ENCODE data around the gene SALL1. TPM values are rescaled to one million over a fixed set of nuclear protein-coding genes. Genes with fewer than 3 reads are reported as not detected.

SALL1 gene
- total RNA-seq, 4 donors from 2014 or later: 0.08 TPM; not detected in 2

DNA sequence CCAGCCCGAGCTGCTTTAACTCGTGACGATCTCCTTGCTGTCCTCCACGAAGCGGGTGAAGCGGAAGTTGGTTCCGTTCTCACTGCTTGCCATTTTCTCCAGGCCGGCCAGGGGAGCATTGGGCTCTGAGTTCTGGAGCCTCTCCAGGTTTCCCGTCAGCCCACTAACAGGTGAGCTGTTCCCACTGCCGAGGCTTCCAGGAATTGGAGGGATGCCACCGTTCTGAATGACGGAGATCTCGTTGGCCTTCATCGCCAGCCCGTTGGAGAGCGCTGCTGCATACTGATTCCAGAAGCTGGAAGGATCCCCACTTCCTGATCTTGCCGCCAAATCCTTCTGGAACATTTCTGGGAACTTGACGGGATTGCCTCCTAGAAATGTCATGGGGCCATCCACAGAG, 14.0 kb downstream of the SALL1 start:
- no peaks in the 10 kb centered on the region for H3K9me3 ChIP-seq
- H3K27me3 ChIP-seq: peaks cover 78% of the 10 kb centered on the region
- WGBS: 85% methylated on average over 17 of the region's 18 CpGs
- no peaks in the 10 kb centered on the region for H3K4me1 ChIP-seq
- H3K36me3 ChIP-seq: no peaks in the 10 kb centered on the region
- DNase-seq (ENCODE audit: low spot score in 2 of 2): no peak
- no peak overlapping the region for H3K27ac ChIP-seq
- no peak overlapping the region for H3K4me3 ChIP-seq
- TF ChIP-seq EP300 (IDR thresholded peaks at IDR 0.05) (no peak), POLR2A (IDR thresholded peaks at IDR 0.05) (no peak), POLR2AphosphoS5 (IDR thresholded peaks at IDR 0.05) (no peak)
- TF ChIP-seq, protein P1, sequence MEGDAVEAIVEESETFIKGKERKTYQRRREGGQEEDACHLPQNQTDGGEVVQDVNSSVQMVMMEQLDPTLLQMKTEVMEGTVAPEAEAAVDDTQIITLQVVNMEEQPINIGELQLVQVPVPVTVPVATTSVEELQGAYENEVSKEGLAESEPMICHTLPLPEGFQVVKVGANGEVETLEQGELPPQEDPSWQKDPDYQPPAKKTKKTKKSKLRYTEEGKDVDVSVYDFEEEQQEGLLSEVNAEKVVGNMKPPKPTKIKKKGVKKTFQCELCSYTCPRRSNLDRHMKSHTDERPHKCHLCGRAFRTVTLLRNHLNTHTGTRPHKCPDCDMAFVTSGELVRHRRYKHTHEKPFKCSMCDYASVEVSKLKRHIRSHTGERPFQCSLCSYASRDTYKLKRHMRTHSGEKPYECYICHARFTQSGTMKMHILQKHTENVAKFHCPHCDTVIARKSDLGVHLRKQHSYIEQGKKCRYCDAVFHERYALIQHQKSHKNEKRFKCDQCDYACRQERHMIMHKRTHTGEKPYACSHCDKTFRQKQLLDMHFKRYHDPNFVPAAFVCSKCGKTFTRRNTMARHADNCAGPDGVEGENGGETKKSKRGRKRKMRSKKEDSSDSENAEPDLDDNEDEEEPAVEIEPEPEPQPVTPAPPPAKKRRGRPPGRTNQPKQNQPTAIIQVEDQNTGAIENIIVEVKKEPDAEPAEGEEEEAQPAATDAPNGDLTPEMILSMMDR (IDR thresholded peaks at IDR 0.05): no peak

DNA sequence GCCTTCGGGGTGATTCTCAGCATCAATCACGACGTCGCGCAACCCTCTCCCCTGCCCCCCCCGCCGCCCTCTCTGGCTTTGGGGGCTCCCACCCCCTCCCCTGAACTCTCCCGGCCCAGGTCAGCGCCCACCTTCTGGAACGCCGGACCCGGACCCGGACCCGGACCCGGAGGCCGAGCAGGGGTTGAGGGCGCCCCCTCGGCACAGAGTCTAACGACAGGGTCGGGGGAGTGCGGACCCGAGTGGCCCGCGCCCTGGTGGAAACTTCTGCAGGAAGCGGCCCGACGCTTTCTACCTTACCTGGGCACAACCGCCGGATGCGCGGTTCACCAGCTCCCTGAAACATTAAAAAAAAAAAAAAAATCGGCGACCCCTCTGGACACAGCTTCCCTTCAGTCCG, 16.2 kb downstream of the SALL1 start:
- no peak for TF ChIP-seq EP300 (IDR thresholded peaks at IDR 0.05)
- TF ChIP-seq, protein P1 (IDR thresholded peaks at IDR 0.05): no peak
- no peak for TF ChIP-seq POLR2A (IDR thresholded peaks at IDR 0.05)
- no peak for TF ChIP-seq POLR2AphosphoS5 (IDR thresholded peaks at IDR 0.05)
- no peak overlapping the region for H3K4me3 ChIP-seq
- no peak overlapping the region for H3K27ac ChIP-seq
- no peaks in the 10 kb centered on the region for H3K4me1 ChIP-seq
- H3K36me3 ChIP-seq: no peaks in the 10 kb centered on the region
- H3K27me3 ChIP-seq: peaks cover 69% of the 10 kb centered on the region
- WGBS: 39% methylated on average over 17 of the region's 34 CpGs
- DNase-seq (ENCODE audit: low spot score in 2 of 2): no peak
- no peaks in the 10 kb centered on the region for H3K9me3 ChIP-seq

DNA sequence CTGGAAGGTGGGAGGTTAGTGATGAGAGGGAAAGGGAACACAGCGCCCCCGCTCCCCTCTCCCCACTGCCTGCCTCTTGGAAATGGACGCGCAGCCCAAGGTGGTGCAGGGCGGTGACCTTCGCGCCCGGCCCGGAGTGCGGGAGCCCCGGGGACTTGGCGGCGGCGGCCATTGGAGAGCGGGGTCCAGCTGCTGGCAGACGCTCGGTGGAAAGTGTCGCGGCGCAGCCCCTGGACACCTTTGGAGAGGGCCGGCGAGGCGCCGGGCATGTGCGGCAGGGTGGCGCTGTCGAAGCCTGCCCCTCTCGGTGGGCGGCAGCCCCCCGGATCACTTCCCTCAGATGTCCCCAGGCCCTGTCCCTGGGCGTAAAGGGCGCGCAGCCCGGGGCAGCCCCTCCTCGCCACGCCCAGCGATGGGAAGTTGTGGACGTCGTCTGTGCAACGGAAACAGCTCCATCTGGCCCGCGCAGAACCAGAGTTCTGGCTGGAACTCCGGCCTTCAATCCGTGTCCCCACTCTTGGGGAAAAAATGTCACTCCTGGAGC, 16.7 kb downstream of the SALL1 start:
- peaks cover 67% of the 10 kb centered on the region for H3K27me3 ChIP-seq
- H3K4me1 ChIP-seq: no peaks in the 10 kb centered on the region
- H3K4me3 ChIP-seq: peak overlapping the region; percentile 11
- no peaks in the 10 kb centered on the region for H3K36me3 ChIP-seq
- no peaks in the 10 kb centered on the region for H3K9me3 ChIP-seq
- 5% methylated on average over 29 of the region's 44 CpGs for WGBS
- TF ChIP-seq POLR2A (IDR thresholded peaks at IDR 0.05): no peak
- TF ChIP-seq, protein P1 (IDR thresholded peaks at IDR 0.05): no peak
- no peak for TF ChIP-seq EP300 (IDR thresholded peaks at IDR 0.05)
- no peak for TF ChIP-seq POLR2AphosphoS5 (IDR thresholded peaks at IDR 0.05)
- no peak overlapping the region for H3K27ac ChIP-seq
- DNase-seq (ENCODE audit: low spot score in 2 of 2): no peak

DNA sequence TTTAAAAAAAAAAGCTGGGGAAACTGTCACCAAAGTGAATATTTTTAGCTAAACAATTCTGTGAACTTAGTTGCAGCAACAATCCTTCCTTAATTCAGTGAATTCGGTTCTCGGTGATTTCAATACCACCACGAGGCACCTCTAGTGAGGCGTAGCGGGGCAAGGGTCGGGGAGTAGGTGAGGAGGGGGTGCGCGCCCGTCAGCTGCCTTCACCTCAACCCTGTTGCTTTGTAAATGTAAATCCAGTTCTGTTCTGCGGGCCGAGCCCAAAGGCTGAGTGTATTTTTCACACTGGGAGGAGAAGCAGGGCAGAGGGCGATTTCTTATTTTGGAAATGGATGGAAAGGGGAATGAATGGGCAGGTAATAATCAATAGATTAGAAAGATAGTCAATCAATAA, 17.4 kb downstream of the SALL1 start:
- no peak overlapping the region for H3K4me3 ChIP-seq
- H3K27me3 ChIP-seq: peaks cover 69% of the 10 kb centered on the region
- H3K4me1 ChIP-seq: no peaks in the 10 kb centered on the region
- H3K27ac ChIP-seq: no peak overlapping the region
- TF ChIP-seq POLR2A (IDR thresholded peaks at IDR 0.05) (no peak), POLR2AphosphoS5 (IDR thresholded peaks at IDR 0.05) (no peak), EP300 (IDR thresholded peaks at IDR 0.05) (no peak)
- TF ChIP-seq, protein P1 (IDR thresholded peaks at IDR 0.05): no peak
- no peaks in the 10 kb centered on the region for H3K36me3 ChIP-seq
- DNase-seq (ENCODE audit: low spot score in 2 of 2): no peak
- H3K9me3 ChIP-seq: no peaks in the 10 kb centered on the region
- 16% methylated on average over 12 of the region's 12 CpGs for WGBS

DNA sequence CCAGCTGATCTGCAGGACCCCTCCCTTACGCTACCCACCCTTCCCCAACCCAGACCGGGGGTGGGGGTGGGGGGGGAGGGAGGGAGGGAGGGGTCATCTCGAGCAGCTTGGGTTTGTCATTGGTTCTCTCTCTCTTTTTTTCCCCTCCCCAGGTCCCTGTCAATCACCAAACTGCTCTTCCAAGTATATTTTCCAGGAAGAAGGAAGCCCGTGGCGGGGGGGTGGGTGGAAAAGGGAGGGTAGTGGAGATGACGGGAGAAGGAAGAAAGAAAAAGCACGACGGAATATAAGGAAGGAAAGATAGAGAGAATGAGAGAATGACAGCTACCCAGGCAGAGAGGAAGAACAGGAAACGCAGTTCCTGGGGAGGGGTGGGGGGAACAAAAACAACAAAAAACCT, 17.9 kb downstream of the SALL1 start:
- Histone ChIP-seq H3K9me3 (no peaks in the 10 kb centered on the region), H3K27ac (no peak overlapping the region), H3K27me3 (peaks cover 64% of the 10 kb centered on the region), H3K36me3 (no peaks in the 10 kb centered on the region), H3K4me1 (no peaks in the 10 kb centered on the region), H3K4me3 (no peak overlapping the region)
- no peak for DNase-seq (ENCODE audit: low spot score in 2 of 2)
- whole genome bisulfite sequencing: 10% methylated on average over 9 of the region's 9 CpGs
- TF ChIP-seq POLR2AphosphoS5 (IDR thresholded peaks at IDR 0.05): no peak
- TF ChIP-seq, protein P1 (IDR thresholded peaks at IDR 0.05): no peak
- TF ChIP-seq EP300 (IDR thresholded peaks at IDR 0.05): no peak
- no peak for TF ChIP-seq POLR2A (IDR thresholded peaks at IDR 0.05)

Data from suprapubic skin (tissue), 4 donors.